Measurements from ENCODE around the gene C17orf78. TPM values are rescaled to one million over a fixed set of nuclear protein-coding genes. Genes with fewer than 3 reads are reported as not detected.
"Not testable (repeated sequence)": the region's sequence is repeated elsewhere in the genome, so short reads cannot be mapped to it uniquely, and the experiment has no call there.

Gene C17orf78
- total RNA-seq, 1 donor from 2014 or later = not detected

DNA sequence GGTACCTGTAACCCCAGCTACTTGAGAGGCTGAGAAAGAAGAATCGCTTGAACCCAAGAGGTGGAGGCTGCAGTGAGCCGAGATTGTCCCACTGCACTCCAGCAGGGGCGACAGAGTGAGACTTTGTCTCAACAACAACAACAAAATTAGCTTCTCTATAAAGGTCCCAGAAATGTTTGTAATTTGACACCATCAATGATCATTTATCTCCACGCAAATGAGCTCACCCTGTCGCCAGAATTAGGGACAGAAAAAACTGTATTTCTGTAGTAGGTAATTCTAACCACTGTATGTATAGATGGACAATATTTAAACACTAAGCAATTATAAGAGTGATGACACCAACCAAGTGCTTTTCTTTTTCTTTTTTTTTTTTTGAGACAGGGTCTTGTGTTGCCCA, 10.7 kb downstream of the C17orf78 start:
- no peak for DNase-seq

DNA sequence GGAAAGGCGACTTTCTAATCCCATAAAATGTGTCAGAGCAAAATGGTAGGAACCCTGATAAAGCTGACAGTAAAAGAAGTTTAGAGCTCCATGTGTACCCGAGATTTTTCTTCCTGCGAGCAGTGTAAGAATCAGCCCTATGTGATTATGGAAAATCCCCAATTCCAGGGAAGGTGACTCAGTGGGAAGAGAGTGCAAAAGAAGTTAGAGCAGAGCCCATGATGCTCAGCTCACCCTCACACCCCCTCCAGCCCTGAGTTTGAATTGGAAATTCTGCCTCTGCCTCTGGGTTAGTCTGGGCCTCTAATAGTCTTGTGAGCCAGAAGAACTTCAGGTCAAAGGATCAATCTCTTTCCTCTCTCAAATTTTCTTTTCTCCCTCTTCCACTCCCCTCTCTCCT, 12.5 kb downstream of the C17orf78 start:
- no peak for DNase-seq

DNA sequence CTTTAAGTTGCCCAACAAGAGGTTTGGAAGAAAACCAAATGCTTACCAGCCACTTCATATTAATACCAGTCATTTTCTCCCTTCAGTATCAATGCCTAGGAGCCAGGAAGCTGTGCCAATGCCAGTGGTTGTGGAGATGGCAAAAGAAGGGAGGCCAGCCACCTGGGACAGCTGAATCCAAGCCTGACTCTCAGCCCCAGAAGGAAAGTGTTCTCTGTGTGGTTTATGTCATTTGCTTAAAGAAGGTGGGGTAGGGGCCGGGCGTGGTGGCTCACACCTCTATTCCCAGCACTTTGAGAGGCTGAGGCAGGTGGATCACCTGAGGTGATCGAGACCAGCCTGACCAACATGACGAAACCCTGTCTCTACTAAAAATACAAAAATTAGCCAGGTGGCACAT, 13.4 kb downstream of the C17orf78 start:
- no peak for DNase-seq

DNA sequence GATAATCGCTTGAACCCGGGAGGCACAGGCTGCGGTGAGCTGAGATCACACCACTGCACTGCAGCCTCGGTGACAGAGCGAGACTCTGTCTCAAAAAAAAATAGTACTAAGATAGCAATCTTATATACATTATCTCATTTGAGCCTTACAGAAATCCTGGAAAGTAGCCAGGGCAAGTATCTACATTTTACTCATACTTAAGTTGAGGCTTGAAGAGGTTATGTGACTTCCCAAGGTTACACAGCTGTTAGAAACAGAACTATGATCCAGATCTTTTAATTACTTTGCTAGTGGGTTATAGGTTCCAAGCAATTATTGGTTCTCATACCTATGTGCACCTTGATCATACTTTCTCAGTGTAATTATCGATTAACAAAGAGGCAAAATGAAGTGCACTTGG, 15.4 kb downstream of the C17orf78 start:
- DNase-seq = no peak

DNA sequence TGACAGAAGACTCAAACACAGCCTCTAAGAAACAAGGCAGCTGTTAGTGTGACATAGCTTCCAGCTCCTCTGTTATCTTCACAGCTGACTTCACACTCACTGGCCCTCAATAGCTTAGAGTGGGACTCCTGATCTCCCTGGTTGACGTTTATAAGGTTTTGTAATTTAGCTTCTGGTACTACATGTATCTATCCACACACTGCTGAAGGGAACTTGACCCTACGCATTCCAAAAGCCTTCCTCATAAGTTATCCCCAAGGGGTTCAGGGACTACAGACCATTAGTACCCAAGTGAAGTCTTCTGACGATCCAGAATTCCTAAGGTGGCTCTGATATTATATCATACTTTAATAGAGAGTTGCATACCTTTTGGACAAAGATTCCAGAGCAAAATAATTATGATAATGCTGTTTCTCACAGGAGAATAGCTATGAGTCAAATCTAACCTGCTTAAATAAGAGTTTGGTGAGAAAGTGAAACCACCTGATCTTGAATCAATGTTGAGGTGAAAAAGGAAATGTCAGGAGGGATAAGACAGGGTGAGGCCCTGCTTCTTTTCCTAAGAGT, 16.3 kb downstream of the C17orf78 start:
- no peak for DNase-seq

DNA sequence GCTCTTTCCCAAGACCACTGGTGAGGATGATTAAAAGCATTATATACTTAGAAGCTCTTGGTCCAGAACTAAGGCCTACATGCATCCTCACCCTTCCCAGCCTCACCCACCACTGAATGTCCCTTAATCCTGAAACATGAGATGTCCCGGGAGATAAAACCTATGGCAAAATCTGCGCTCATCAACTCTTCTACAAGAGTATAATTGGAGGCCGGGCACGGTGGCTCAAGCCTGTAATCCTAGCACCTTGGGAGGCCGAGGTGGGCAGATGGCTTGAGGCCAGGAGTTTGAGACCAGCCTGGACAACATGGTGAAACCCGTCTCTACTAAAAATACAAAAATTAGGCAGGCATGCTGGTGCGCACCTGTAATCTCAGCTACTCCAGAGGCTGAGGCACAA, 17.6 kb downstream of the C17orf78 start:
- DNase-seq = no peak

DNA sequence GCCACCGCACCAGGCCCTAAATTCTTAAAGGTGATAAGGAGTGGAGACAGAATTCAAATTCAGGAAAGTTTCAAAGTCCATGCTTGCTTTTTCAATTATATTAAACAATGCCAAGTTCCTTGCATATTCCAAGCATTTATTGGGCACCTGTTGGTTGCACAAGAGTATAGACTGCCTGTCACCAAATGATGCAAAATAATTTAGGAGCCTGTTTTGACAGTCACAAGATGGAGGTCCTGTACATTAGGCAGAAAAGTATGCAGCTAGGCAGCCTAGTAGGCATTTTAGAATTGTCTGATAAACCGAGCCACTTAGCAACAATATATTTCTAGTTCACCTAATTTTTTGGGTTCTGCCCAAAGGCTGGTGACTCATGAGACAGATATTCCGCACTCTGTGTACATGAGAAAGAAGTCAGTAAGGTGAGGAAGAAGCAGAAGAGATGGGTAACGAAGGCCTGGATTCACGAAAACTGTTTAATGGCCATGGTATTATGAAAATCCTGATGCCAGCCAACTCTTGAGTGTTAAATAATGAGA, 23.5 kb downstream of the C17orf78 start:
- DNase-seq = no peak

DNA sequence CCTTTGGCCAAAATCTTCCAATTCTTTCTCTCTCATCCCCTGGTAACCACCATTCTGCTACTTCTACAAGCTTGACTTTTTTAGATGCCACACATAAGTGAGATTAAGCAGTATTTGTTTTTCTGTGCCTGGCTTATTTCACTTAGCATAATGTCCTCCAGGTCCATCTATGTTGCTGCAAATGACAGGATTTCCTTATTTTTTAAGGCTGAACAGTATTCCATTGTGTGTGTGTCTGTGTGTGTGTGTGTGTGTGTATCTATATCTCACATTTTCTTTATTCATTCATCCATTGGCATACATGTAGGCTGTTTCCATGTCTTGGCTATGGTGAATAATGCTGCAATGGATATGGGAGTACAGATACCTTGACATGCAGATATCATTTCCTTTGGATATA, 24.7 kb downstream of the C17orf78 start:
- no peak for DNase-seq

DNA sequence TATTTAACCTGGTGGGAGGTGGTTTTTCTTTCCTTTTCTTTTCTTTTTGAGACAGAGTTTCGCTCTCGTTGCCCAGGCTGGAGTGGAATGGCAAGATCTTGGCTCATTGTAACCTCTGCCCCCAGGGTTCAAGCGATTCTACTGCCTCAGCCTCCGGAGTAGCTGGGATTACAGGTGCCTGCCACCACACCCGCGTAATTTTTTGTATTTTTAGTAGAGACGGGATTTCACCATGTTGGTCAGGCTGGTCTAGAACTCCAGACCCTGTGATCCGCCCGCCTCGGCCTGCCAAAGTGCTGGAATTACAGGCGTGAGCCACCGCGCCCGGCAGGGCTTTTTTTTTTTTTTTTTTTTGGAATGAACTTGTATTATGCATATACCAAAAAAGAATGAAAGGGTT, 29.7 kb downstream of the C17orf78 start:
- DNase-seq = not testable (repeated sequence)

DNA sequence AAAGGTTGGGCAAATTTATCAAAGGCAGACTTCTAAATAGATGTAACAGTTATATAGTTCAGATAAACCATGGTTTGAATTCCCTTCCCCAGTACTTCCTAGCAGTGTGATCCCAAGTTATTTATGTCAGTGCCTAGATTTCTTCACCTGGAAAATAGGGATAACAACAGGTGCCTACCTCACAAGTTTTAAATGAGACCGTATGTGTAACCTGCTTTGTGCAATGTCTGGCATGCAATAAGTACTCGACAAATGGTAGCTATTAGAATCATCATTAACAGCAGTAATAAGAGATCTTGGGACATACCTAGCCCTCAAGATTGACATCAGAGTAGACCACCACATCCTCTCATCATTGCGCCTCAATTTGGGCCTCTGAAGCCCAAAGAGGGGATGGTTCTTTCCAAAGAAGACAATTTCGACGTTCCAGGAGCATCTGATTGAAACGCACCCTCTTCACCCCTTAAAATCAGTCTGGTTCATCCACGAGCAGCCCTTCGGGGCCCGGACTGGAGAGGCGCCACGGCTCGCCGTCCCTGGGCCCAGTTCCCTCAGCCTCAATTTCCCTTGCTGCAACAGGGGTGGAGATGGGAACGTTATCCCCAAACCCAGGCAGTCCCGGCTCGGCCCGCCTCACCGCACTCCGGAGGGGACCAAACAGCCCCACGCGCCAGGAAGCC, 30.3 kb downstream of the C17orf78 start:
- no peak for DNase-seq

DNA sequence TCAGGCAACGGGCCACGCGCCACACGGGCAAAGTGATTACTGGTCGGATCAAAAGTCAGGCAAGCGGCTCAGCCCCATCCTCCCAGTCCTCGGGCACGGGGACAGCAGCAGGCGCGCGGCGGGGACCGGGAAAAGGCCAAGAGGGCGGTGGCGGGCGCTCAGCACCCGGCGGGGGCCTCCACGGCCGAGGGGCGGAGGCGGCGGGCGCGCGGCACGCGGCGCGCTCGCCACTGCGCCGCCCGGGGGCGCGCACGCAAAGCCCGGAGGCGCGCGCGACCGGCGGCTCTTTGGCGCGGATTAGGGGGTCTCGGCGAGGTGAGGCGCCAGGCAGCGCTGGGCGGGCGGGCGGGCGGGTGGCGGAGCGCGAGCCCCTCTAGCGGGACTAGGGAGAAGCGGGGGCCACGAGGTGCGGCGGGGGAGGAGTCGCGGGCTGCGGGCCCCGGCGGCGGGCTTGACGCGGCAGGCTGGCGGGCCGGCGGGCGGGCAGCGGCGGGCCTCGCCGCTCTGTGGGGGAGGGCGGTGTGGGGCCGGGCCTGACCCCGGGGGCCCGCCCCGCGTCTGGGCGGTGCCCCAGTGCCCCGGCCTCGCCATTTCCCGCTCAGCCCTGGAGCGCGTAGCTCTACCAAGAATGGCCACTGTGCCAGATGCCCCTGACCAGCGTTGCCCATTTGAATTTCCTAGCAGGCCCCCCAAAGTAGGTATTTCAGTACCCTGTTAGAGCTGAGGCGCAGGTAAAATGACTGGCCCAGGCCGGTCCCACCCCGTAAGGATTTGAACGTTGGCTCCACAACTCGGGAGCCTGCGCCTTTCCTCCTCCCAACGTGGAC, 31.1 kb downstream of the C17orf78 start, which contains the start of the genes ACACA and TADA2A:
TSS of gene ACACA (minus strand) at position 202 of the 827 bp plus-strand sequence. CDS start 537 bp downstream, outside the sequence.
TSS of gene TADA2A (plus strand) at position 252 of the 827 bp plus-strand sequence. CDS start 4,480 bp downstream, outside the sequence.
- DNase-seq = peak; percentile 73

DNA sequence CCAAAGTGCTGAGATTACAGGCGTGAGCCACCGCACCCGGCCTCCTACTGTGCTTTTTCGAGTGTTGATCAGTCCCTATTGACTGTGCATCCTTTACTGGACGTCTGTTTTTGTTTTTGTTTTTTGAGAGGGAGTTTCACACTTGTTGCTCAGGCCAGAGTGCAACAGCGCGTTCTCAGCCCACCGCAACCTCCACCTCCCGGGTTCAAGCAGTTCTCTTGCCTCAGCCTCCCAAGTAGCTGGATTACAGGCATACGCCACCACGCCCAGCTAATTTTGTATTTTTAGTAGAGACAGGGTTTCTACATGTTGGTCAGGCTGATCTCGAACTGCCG, 32.3 kb downstream of the C17orf78 start:
- DNase-seq = not testable (repeated sequence)

DNA sequence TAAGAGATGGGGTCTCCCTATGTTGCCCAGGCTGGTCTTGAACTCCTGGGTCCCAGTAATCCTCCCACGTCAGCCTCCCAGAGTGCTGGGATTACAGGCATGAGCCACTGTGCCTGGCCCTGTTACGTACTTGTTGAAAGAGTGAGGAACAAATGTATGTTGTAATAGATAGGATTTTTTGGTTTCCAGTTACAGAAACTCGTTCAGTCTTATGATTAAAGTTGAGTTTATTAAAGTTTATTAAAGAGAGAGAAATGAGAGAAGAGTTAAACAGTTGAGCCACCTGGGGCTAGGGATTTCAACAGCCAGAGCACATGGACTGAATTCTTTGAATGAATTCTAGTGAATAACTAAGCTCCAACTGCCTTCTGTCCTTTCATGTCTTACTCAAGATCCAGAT, 34.6 kb downstream of the C17orf78 start:
- no peak for DNase-seq

DNA sequence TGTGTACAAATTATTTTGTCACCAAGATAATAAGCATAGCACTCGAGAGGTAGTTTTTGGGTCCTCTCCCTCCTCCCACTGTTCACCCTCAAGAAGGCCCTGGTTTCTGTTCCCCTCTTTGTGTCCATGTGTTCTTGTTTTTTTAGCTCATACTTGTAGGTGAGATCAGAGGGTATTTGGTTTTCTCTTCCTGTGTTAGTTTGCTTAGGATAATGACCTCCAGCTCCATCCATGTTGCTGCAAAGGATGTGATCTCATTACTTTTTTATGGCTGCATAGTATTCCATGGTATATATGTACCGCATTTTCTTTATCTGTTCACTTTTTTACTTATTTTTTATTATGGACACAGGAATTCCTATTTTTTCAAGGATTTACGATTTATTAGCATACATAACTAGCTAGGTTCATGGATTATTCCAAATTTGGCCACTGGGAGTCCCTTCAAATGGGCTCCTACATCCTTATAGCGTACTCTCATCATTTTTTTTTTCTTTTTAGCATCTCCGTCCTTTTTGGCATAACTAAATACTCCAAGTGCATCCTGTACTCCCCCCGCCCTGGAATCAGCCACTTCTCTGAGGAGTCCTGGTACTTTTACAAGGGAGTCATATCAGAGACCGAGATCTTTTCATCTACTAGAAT, 38.2 kb downstream of the C17orf78 start:
- no peak for DNase-seq

DNA sequence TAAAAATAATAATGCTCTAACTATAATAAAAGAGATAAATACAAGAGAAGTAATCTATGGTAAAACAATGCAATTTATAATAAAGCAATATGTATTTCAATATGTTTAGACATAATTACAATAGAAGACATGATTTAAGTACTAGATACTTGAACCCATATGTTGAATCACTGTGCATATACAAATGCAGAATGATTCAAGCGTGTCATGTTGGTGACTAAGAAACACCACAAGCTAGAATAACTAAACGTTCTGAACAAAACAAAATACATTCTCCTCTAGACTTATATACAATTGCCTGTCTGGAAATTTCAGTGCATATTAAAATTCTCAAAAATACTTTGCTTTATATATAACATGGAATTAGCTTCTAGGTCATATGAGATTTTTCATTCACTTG, 42.1 kb downstream of the C17orf78 start:
- DNase-seq = no peak

DNA sequence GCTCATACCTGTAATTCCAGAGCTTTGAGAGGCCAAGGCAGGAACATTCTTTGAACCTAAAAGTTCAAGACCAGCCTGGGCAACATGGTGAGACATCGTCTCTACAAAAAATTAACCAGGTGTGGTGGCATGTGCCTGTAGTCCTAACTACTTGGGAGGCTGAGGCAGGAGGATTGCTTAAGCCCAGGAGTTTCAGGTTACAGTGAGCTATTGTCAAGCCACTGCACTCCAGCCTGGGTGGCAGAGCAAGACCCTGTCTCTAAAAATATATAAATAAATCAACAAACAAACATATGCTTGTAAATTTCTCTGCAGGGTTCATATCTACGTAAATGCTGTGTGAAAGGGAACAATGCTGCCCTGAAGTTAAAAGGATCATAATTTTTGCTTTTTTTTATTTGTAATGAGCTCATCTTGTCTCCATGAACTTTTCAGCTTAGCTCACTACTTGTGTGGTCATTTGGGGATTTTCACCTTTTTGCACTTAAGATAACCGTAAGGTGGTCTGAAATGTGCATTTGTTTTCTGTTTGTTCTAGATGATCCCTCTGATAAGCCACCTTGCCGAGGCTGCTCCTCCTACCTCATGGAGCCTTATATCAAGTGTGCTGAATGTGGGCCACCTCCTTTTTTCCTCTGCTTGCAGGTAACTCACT, 47.3 kb downstream of the C17orf78 start:
- DNase-seq = no peak

DNA sequence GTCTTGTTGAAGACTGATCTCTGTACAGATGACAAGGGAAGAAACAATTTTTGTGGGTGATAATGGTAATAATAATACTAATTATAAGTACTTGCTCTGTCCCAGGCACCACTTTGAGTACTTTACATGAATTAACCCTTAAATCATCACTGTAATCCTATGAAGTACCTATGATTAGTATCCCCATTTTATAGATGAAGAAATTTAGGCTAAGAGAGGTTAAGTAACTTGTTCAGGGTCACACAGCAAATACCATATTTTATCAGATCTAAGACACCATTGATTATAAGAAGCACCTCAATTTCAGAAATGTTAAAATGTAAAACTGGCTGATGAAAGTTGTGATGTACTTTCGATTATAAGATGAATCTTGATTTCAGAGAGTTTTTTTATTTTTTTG, 49.5 kb downstream of the C17orf78 start:
- DNase-seq = no peak

DNA sequence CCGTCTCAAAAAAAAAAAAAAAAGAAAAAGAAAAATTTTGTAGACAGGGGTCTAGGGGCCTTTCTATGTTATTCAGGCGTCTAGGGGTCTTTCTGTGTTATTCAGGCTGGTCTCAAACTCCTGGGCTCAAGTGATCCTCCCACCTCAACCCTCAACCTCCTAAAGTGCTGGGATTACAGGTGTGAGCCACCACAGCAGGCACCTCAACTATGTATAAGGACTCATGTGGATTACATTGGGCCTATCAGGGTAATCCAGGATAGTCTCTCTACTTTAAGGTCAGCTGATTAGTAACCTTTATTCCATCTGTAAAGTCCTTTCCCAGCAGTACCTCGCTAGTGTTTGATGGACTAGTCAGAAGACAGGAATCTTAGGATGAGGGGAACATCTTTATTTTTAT, 53.3 kb downstream of the C17orf78 start:
- no peak for DNase-seq

DNA sequence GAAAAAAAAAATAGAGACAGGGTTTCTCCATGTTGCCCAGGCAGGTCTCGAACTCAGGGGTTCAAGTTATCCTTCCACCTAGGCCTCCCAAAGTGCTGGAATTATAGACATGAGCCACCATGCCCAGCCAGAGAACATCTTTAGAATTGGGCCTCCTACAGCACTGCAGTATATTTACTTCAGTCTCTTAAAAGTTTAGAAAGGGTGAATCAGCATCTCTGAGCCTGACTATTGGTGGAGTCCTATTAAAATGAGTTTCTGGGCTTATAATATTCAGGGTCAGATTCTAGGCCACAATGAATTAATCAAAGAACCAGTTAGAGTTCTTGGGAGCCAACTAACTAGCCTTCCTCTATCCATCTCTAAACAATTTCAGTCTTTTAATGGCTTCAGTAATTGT, 53.7 kb downstream of the C17orf78 start:
- no peak for DNase-seq

DNA sequence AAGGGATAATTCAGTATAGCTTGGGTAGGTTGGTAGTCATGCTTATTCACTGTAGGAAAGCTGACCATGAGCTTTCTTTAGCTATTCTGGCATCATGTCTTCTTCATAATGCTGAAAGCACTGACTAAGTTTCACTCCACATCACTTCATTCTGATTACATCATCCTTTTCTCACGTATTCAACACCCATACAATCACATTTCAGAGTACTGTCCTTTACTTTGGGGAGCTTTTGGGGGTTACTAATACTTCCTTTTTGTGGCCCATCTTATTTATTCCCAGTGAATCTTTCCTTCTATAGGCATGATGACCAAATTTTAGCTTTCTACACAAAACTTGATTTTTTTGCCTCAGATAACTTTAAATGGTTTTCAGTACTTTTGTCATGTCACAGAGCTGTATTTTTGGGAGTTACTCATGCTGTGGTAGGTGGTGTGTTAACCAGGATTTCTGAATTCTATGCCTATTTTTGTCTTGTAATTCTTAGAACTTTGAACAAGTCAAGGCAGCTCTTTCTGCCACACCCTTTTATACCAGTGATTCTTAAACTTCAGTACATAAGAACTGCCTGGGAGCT, 54.4 kb downstream of the C17orf78 start:
- DNase-seq = no peak

DNA sequence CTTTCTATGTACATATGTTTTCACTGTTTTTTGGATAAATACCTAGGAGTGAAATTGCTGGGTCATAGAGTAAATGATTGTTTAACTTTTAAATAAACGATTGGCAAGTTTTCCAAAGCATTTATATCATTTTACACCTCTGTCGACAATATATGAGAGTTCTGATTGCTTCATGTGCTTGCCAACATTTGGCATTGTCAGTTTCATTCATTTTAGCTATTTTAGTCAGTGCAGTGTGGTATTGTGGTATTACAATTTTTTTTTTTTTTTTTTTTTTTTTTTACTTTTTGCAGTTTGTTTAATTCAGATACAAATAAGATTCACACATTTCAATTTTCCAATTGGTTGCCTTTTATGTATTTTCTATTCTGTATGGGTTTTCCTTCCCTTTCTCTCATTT, 56.9 kb downstream of the C17orf78 start:
- DNase-seq = no peak

DNA sequence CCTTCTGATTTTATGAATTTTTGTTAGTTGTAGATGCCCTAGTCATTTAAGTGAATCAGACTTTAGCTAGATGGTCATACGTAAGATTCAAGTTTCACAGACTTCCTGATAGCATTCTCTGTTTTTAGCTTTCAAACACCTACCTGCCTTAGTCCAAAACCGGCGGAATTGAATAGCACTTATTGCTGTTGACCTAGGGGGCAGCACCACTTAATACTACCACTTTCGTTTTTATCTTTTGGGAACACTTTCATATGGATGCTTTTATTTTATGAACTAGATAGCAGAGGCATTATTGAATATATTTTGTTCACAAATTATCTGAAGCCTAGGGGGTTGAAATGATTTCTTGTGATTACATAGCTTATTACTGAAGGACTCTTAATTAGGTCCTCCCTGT, 62.4 kb downstream of the C17orf78 start:
- DNase-seq = no peak

All from occipital lobe (tissue), 2 donors.